T-helper 1 cell treated with Interleukin-12 subunit alpha and Interleukin-12 subunit beta and Interleukin-4 antibody, amounts not matched to agents 30 ng/mL and 1 ng/mL, for 36 hours (primary cell): Measurements from ENCODE around the gene RRBP1. TPM values are rescaled to one million over a fixed set of nuclear protein-coding genes. Genes with fewer than 3 reads are reported as not detected.

ENCODE experiments used
- intact Hi-C: fragments of 100-400 bp; cut with micrococcal nuclease; formaldehyde crosslinking; loops from one replicate; pipeline ENCODE4 v1.15.1; 2024
- total RNA-seq: library from RNA; stranded (reverse); gene quantifications from 2 replicates; pipeline ENCODE4 v1.2.3, GENCODE V29; 2022

RRBP1 gene
- total RNA-seq, 1 donor from 2014 or later, result 77.1 TPM

GRCh38 chr20:17612287-17612991 is 69.6 kb downstream of the RRBP1 start:
- intact Hi-C loops, result loop anchor here (5.0 to 10.0 kb wide), 3 partner anchors 285 to 808 kb away; partner anchors contain the start of genes MGME1 and SNX5

- intact Hi-C loops, result loop anchor here (2.0 to 10.0 kb wide), 4 partner anchors 286 to 807 kb away; partner anchors contain the start of genes MGME1 and SNX5
Observed at GRCh38 chr20:17611540-17612286, 70.3 kb downstream of the RRBP1 start.

- intact Hi-C loops, result loop anchor here (2.0 to 10.0 kb wide), 4 partner anchors 286 to 806 kb away; partner anchors contain the start of genes MGME1 and SNX5
Observed at GRCh38 chr20:17611290-17611539, 70.8 kb downstream of the RRBP1 start.

GRCh38 chr20:17610566-17611289 is 71.3 kb downstream of the RRBP1 start:
- intact Hi-C loops, result loop anchor here (1.0 to 10.0 kb wide), 8 partner anchors 40 to 806 kb away; partner anchors contain the start of genes DSTN, MGME1, RRBP1 and SNX5

GRCh38 chr20:17609811-17610377 is 72.1 kb downstream of the RRBP1 start:
- intact Hi-C loops, result loop anchor here (1.0 to 10.0 kb wide), 8 partner anchors 40 to 805 kb away; partner anchors contain the start of genes DSTN, MGME1, RRBP1 and SNX5

DNA sequence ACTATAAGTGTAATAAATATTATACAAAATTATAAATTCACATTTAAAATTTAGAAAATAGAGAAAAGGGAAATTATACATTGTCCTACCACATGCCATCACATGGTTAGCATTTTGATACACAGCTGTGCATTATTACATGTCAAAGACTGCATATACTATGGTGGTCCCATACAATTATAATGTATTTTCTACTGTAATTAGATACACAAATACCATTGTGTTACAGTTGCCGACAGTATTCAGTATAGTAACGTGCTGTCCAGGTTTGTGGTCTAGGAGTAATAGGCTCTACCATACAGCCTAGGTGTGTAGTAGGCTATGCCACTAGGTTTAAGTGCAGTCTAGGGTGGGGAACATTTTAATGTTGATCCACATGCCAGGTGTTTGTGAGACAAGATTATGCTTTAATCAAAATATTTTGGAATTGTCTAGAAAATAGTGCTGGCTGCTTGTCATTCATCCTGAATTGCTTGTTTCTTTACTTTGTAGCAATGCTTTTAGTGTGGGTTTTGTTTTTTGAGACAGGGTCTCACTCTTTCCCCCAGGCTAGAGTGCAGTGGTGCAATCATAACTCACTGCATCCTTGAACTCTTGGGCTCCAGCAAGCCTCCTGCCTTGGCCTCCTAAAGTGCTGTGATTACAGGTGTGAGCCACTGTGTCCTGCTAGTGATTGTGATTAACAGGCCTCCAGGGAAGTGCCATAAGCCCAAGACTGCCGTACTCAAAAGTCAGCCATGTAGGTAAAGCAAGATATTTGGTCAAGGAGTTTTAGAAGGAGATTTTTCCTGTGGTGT is 73.1 kb downstream of the RRBP1 start:
- intact Hi-C loops, result no loop called here

- intact Hi-C loops, result no loop called here
Observed at GRCh38 chr20:17606001-17606400, 76.0 kb downstream of the RRBP1 start.

DNA sequence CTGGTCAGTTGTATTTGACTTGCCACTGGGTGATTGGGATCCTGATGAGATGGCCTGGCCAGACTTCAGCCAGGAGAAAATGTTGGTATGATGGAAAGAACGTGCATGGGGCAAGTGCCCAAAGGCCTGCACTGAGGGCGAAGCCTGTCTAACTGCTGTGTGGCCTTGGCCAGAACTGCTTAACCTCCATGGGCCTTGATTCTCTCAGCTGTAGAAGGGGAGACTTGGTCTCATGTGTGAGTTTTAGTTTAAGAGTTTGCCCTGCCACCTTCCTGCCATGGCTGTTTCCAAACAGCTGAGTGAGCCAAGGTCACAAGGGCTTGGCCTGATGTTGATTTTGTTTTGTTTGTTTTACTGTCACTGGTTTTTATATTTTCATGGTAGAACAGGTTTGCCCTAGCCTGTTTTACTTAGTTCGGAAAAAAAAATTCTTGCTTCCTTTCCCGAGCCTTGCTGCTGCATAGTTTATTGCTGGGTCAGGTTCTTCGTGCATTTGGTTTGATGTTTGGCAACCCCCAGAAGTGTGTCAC is 76.8 kb downstream of the RRBP1 start:
- intact Hi-C loops, result no loop called here

GRCh38 chr20:17602493-17602892 is 79.5 kb downstream of the RRBP1 start:
- intact Hi-C loops, result no loop called here

- intact Hi-C loops, result no loop called here
Observed at GRCh38 chr20:17601957-17602356, 80.1 kb downstream of the RRBP1 start.

DNA sequence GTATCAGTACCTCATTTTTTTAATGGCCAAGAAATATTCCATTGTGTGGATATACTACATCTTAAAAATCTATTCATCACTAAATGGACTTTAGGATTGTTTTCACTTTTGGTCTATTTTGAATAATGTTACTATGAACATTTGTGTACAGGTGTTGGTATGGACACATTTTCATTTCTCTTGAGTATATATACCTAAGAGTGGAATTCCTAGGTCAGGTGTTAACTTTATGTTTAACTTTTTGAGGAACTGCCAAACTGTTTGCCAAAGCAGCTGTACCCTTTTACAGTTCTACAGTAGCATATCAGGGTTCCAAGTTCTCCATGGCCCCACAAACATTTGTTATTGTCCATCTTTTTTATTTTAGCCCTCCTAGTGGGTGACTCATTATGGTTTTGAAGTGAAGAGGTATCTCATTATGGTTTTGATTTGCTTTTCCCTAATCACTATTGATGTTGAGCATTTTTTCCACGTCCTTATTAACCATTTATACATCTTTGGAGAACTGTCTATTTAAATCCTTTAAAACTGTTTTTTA is 84.0 kb downstream of the RRBP1 start:
- intact Hi-C loops, result no loop called here

DNA sequence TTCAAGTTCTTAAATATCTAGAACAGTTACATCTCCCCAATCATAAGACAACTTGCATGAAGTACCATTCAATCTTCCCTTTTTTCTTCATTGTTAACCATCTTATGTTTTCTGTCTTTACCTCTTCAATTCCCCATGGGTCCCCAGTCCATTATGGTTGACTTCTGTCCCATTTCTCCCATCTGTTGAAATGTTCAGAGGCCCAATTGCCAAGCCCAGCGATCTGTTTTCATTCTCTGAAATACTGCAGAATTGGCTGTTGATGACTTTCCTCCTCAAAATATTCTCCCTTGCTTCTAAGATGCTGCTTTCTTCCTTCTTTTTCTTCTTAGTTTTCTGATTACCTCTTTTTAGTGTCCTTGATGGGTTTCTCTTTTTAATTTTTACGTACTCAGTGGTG is 86.2 kb downstream of the RRBP1 start:
- intact Hi-C loops, result no loop called here

- intact Hi-C loops, result no loop called here
Observed at GRCh38 chr20:17594443-17594842, 87.6 kb downstream of the RRBP1 start.

DNA sequence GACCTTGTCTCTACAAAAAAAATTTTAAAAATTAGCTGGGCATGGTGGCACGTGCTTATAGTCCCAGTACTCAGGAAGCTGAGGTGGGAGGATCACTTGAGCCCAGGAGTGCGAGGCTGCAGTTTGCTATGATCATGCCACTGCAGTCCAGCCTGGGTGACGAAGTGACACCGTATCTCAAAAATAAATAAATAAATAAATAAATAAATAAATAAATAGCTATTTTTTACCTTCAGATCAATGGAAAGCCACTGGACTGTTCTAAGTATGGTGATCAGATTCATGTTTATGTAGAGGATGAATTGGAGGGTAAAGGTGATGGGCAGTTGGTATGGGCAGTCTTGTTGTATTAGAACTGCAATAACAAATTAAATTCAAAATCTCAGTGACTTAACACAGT is 88.1 kb downstream of the RRBP1 start:
- intact Hi-C loops, result no loop called here

GRCh38 chr20:17590245-17590644 is 91.8 kb downstream of the RRBP1 start:
- intact Hi-C loops, result no loop called here

- intact Hi-C loops, result no loop called here
Observed at GRCh38 chr20:17589161-17589834, 92.7 kb downstream of the RRBP1 start.

DNA sequence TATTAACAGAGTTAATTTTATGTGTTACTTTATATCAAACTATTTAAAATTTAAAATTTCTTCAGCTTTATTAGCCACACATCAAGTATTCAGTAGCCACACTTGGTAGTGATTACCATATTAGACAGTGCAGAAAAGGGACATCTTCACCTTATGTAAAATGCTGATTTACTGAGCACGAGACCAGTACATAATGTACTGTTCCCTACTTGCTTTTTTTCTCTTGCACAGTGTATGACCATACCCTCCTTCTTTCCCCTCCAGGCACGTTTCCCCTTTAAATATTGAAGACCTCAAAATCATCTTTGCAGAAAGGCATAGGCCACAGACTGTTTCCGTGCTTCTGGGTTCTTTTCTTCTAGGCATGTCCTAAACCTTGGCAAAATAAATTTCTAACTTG is 94.2 kb downstream of the RRBP1 start:
- intact Hi-C loops, result no loop called here

- intact Hi-C loops, result no loop called here
Observed at GRCh38 chr20:17587148-17587547, 94.9 kb downstream of the RRBP1 start.

- intact Hi-C loops, result no loop called here
Observed at GRCh38 chr20:17586250-17586649, 95.8 kb downstream of the RRBP1 start.

- intact Hi-C loops, result no loop called here
Observed at GRCh38 chr20:17584689-17585088, 97.4 kb downstream of the RRBP1 start.
